Loucy (cell line): ENCODE data around the gene PRKCZ.
A peak's percentile ranks its signal among the peaks of the same experiment; 100 is the strongest.

Experiments used
- H2AFZ ChIP-seq: fragments of 200-600 bp; sonication (generic); 2 replicates; pipeline ENCODE4 v1.6.0; 2016; ENCODE audit warnings: antibody characterized with exemption, mild to moderate bottlenecking, low read length, moderate library complexity
- H3F3A ChIP-seq: fragments of 200-600 bp; 2 replicates; pipeline ENCODE4 v1.6.0; 2016; ENCODE audit warnings: antibody characterized with exemption, low read depth, mild to moderate bottlenecking
- H3K27me3 ChIP-seq: fragments of 200-600 bp; sonication (generic); 2 replicates; pipeline ENCODE4 v1.6.1; 2014; ENCODE audit warnings: low read length, mild to moderate bottlenecking; ENCODE audit not compliant: insufficient read depth, poor library complexity, severe bottlenecking
- H3K36me3 ChIP-seq: fragments of 200-600 bp; sonication (generic); 2 replicates; pipeline ENCODE4 v1.6.1; 2016; ENCODE audit warnings: low read length; ENCODE audit not compliant: insufficient read depth
- H3K4me1 ChIP-seq: fragments of 200-600 bp; sonication (generic); 2 replicates; pipeline ENCODE4 v1.5.1; 2014; ENCODE audit warnings: low read length, mild to moderate bottlenecking; ENCODE audit not compliant: insufficient read depth, poor library complexity, severe bottlenecking
- H3K4me2 ChIP-seq: fragments of 200-600 bp; sonication (generic); 2 replicates; pipeline ENCODE4 v1.6.0; 2014; ENCODE audit warnings: antibody characterized with exemption, low read length, low read depth, mild to moderate bottlenecking; ENCODE audit not compliant: poor library complexity, severe bottlenecking
- H3K4me3 ChIP-seq: fragments of 200-600 bp; sonication (generic); 2 replicates; pipeline ENCODE4 v1.5.1; 2014; ENCODE audit warnings: low read length, mild to moderate bottlenecking, mixed read lengths; ENCODE audit not compliant: poor library complexity, severe bottlenecking
- H3K79me2 ChIP-seq: fragments of 200-600 bp; sonication (generic); 2 replicates; pipeline ENCODE4 v1.6.1; 2014; ENCODE audit warnings: low read length; ENCODE audit not compliant: insufficient read depth
- H3K9ac ChIP-seq: fragments of 200-600 bp; sonication (generic); 2 replicates; pipeline ENCODE4 v1.6.0; 2014; ENCODE audit warnings: mild to moderate bottlenecking, low read depth, low read length, moderate library complexity; ENCODE audit not compliant: poor library complexity, severe bottlenecking
- H3K9me2 ChIP-seq: fragments of 200-600 bp; sonication (generic); replicated peaks from 2 replicates; pipeline ENCODE4 v1.6.1; 2016; ENCODE audit warnings: low read depth, low read length, mixed read lengths
- H3K9me3 ChIP-seq: fragments of 200-600 bp; sonication (generic); 2 replicates; pipeline ENCODE4 v1.6.1; 2014; ENCODE audit warnings: mild to moderate bottlenecking, antibody characterized with exemption, low read length, low read depth; ENCODE audit not compliant: insufficient read depth
- H4K20me1 ChIP-seq: fragments of 200-600 bp; sonication (generic); 2 replicates; pipeline ENCODE4 v1.6.0; 2014; ENCODE audit warnings: antibody characterized with exemption, low read length, mild to moderate bottlenecking; ENCODE audit not compliant: insufficient read depth, poor library complexity, severe bottlenecking
- CTCF ChIP-seq: fragments of 200-600 bp; sonication (generic); conservative IDR thresholded peaks from 2 replicates; pipeline ENCODE4 v1.5.1; 2014; ENCODE audit warnings: mild to moderate bottlenecking, antibody characterized with exemption, low read length
- EZH2phosphoT487 ChIP-seq: fragments of 200-600 bp; IDR thresholded peaks from 2 replicates; pipeline ENCODE4 v1.6.1; 2018; ENCODE audit warnings: antibody characterized with exemption, mild to moderate bottlenecking, moderate library complexity, borderline replicate concordance

The PRKCZ gene

GRCh38 chr1:2204415-2205190 is 154.4 kb downstream of the PRKCZ start:
- Histone ChIP-seq H3K4me2 (peak overlapping the region; percentile 74), H3F3A (no peaks in the 10 kb centered on the region), H3K9me3 (no peaks in the 10 kb centered on the region), H3K36me3 (no peaks in the 10 kb centered on the region), H3K9me2 (no peaks in the 10 kb centered on the region), H3K4me1 (peaks cover 9% of the 10 kb centered on the region), H3K9ac (no peak overlapping the region), H2AFZ (no peak overlapping the region; the same call in 1 of the 2 replicates), H4K20me1 (no peaks in the 10 kb centered on the region), H3K4me3 (peak overlapping the region; percentile 51), H3K79me2 (no peaks in the 10 kb centered on the region), H3K27me3 (no peaks in the 10 kb centered on the region)
- no peak for TF ChIP-seq CTCF
- no peak for TF ChIP-seq EZH2phosphoT487

GRCh38 chr1:2205191-2205952 is 155.2 kb downstream of the PRKCZ start:
- Histone ChIP-seq H3K9ac (no peak overlapping the region), H3F3A (no peaks in the 10 kb centered on the region), H3K9me2 (no peaks in the 10 kb centered on the region), H3K4me1 (peaks cover 9% of the 10 kb centered on the region), H3K79me2 (no peaks in the 10 kb centered on the region), H3K9me3 (no peaks in the 10 kb centered on the region), H3K27me3 (no peaks in the 10 kb centered on the region), H4K20me1 (no peaks in the 10 kb centered on the region), H2AFZ (no peak overlapping the region), H3K4me3 (peak overlapping the region; percentile 13), H3K4me2 (no peak overlapping the region), H3K36me3 (no peaks in the 10 kb centered on the region)
- TF ChIP-seq EZH2phosphoT487 (no peak), CTCF (no peak)

- H3K9ac ChIP-seq: no peak overlapping the region
- H3K9me2 ChIP-seq: no peaks in the 10 kb centered on the region
- H3K79me2 ChIP-seq: no peaks in the 10 kb centered on the region
- H3K4me3 ChIP-seq: no peak overlapping the region
- H3K36me3 ChIP-seq: no peaks in the 10 kb centered on the region
- H3K4me2 ChIP-seq: no peak overlapping the region
- H3F3A ChIP-seq: no peaks in the 10 kb centered on the region
- H3K9me3 ChIP-seq: no peaks in the 10 kb centered on the region
- peaks cover 9% of the 10 kb centered on the region for H3K4me1 ChIP-seq
- TF ChIP-seq CTCF: no peak
- TF ChIP-seq EZH2phosphoT487: no peak
- H4K20me1 ChIP-seq: no peaks in the 10 kb centered on the region
- no peak overlapping the region for H2AFZ ChIP-seq
- no peaks in the 10 kb centered on the region for H3K27me3 ChIP-seq
Measured at GRCh38 chr1:2206813-2207487, 156.7 kb downstream of the PRKCZ start.
